Activated naive CD4-positive, alpha-beta T cell (primary cell): ENCODE measurements around the gene PDCD7.
A peak's percentile ranks its signal among the peaks of the same experiment; 100 is the strongest.
"Not testable (repeated sequence)": the region's sequence is repeated elsewhere in the genome, so short reads cannot be mapped to it uniquely, and the experiment has no call there.

Source experiments
- DNase-seq, 4 experiments: peaks; one replicate each; lab custom pipeline; 2025; lab: John Stamatoyannopoulos, UW

The PDCD7 gene

GRCh38 chr15:65130941-65131340, 2.7 kb downstream of the PDCD7 start:
- DNase-seq: no peak

GRCh38 chr15:65115542-65115941, 18.1 kb downstream of the PDCD7 start:
- no peak for DNase-seq

- no peak for DNase-seq
These were observed 18.5 kb downstream of the PDCD7 start, which contains the start of gene UBAP1L for GRCh38 chr15:65115086-65115485. Gene UBAP1L (minus strand): TSS chr15:65115200. CDS start chr15:65106215, 8,985 bp downstream.

- DNase-seq: no peak
These were observed 22.8 kb downstream of the PDCD7 start for GRCh38 chr15:65110676-65111292.

- DNase-seq: no peak
These were observed 27.5 kb downstream of the PDCD7 start for GRCh38 chr15:65106011-65106590.

GRCh38 chr15:65105038-65105437, 28.6 kb downstream of the PDCD7 start:
- no peak for DNase-seq

GRCh38 chr15:65102912-65103311, 30.7 kb downstream of the PDCD7 start:
- no peak for DNase-seq

- DNase-seq: no peak
These were observed 31.5 kb downstream of the PDCD7 start for GRCh38 chr15:65101891-65102708.

- peak in 3 of 4 experiments; percentile 12 to 22 (median 20) for DNase-seq
These were observed 32.2 kb downstream of the PDCD7 start for GRCh38 chr15:65101411-65101890.

- no peak for DNase-seq
These were observed 33.2 kb downstream of the PDCD7 start for GRCh38 chr15:65100442-65100841.

GRCh38 chr15:65099801-65100200, 33.8 kb downstream of the PDCD7 start:
- not testable (repeated sequence) for DNase-seq

- no peak for DNase-seq
These were observed 34.3 kb downstream of the PDCD7 start for GRCh38 chr15:65099336-65099735.

- DNase-seq: no peak
These were observed 35.9 kb downstream of the PDCD7 start for GRCh38 chr15:65097651-65098263.

GRCh38 chr15:65096481-65097385, 36.9 kb downstream of the PDCD7 start:
- DNase-seq: no peak

- no peak for DNase-seq
These were observed 37.9 kb downstream of the PDCD7 start for GRCh38 chr15:65095747-65096104.

GRCh38 chr15:65095011-65095746, 38.4 kb downstream of the PDCD7 start:
- no peak for DNase-seq

- DNase-seq: no peak
These were observed 39.2 kb downstream of the PDCD7 start for GRCh38 chr15:65094294-65094995.

GRCh38 chr15:65093793-65094170, 39.8 kb downstream of the PDCD7 start:
- DNase-seq: not testable (repeated sequence)

- no peak for DNase-seq
These were observed 40.5 kb downstream of the PDCD7 start for GRCh38 chr15:65092911-65093792.
